Testis (tissue), 3 donors: Measurements from ENCODE around the gene MAPRE2. TPM values are rescaled to one million over a fixed set of nuclear protein-coding genes. Genes with fewer than 3 reads are reported as not detected.

Experiments
- DNase-seq: peaks from one replicate; pipeline ENCODE4 v3.0.0-alpha.2; 2019
- H3K27ac ChIP-seq, 2 donors: fragments of 200-600 bp; sonication (generic); one replicate each; pipeline ENCODE4 v1.5.1; 2019
- H3K27me3 ChIP-seq: fragments of 200-600 bp; sonication (generic); one replicate; pipeline ENCODE4 v1.5.1; 2019
- H3K36me3 ChIP-seq: fragments of 200-600 bp; sonication (generic); one replicate; pipeline ENCODE4 v1.5.1; 2017; ENCODE audit warnings: low read depth; ENCODE audit errors: missing control alignments
- H3K4me1 ChIP-seq: fragments of 200-600 bp; sonication (generic); one replicate; pipeline ENCODE4 v1.5.1; 2019
- H3K4me3 ChIP-seq, 2 donors: fragments of 200-600 bp; sonication (generic); one replicate each; pipeline ENCODE4 v1.5.1; 2017 to 2019
- H3K9me3 ChIP-seq: fragments of 200-600 bp; sonication (generic); one replicate; pipeline ENCODE4 v1.5.1; 2017
- CTCF ChIP-seq, 3 experiments: fragments of 450-650 bp in 2 of 3; fragments of 200-600 bp in 1 of 3; sonication (generic) in 1 of 3; IDR thresholded peaks; one replicate each; pipeline ENCODE4 v1.5.1; 2016 to 2019; ENCODE audit warnings: antibody characterized with exemption in 3 of 3, mild to moderate bottlenecking in 2 of 3, moderate library complexity in 1 of 3
- POLR2A ChIP-seq: fragments of 450-650 bp; IDR thresholded peaks from one replicate; pipeline ENCODE4 v1.6.1; 2017; ENCODE audit warnings: antibody characterized with exemption, mild to moderate bottlenecking, moderate library complexity
- WGBS, 2 donors: methylation state at CpG; one replicate each; pipeline ENCODE4 v1.1.5; 2018; 5-methylcytosine and 5-hydroxymethylcytosine counted together
- intact Hi-C: fragments of 100-400 bp; cut with DNase I; formaldehyde crosslinking; loops from one replicate; pipeline ENCODE4 v1.15.1; 2023; ENCODE audit warnings: low total_unique reads
- polyA plus RNA-seq: library from polyadenylated mRNA; stranded (reverse); fragments of 350-450 nt; fragmentation: Illumina TruSeq; extraction: RNeasy Lipid Tissue Mini Kit (QIAGEN cat#74804); gene quantifications from one replicate; pipeline ENCODE4 v1.2.3, GENCODE V29; 2014; ENCODE audit warnings: low read depth, low replicate concordance; ENCODE audit not compliant: insufficient read depth
- total RNA-seq, 2 donors: library from RNA; depleted of rRNA; stranded (reverse); fragments of >200 nt; gene quantifications; one replicate each; pipeline ENCODE4 v1.2.3, GENCODE V29; 2016

MAPRE2 gene
- total and polyA plus RNA-seq, 3 donors from 2014 or later, result 14.8 to 17.2 (median 15.2) TPM

GRCh38 chr18:35122586-35123224, 81.5 kb downstream of the MAPRE2 start:
- intact Hi-C loops, result no loop called here
- TF ChIP-seq CTCF (IDR thresholded peaks at IDR 0.05), result no peak
- H3K27me3 ChIP-seq, result no peaks in the 10 kb centered on the region
- no peak for DNase-seq
- H3K4me3 ChIP-seq, result no peak overlapping the region
- no peaks in the 10 kb centered on the region for H3K9me3 ChIP-seq
- 72 to 91% methylated on average over 15 of the region's 15 CpGs for WGBS, 2 donors
- H3K4me1 ChIP-seq, result peaks cover 14% of the 10 kb centered on the region
- H3K27ac ChIP-seq, result no peak overlapping the region
- H3K36me3 ChIP-seq, result no peaks in the 10 kb centered on the region

GRCh38 chr18:35123811-35124210, 82.6 kb downstream of the MAPRE2 start:
- Histone ChIP-seq H3K9me3 (no peaks in the 10 kb centered on the region), H3K4me1 (peaks cover 5% of the 10 kb centered on the region), H3K27ac (no peak overlapping the region), H3K4me3 (no peak overlapping the region), H3K27me3 (no peaks in the 10 kb centered on the region), H3K36me3 (no peaks in the 10 kb centered on the region)
- TF ChIP-seq CTCF (IDR thresholded peaks at IDR 0.05), result no peak
- no peak for TF ChIP-seq POLR2A
- intact Hi-C loops, result no loop called here
- no peak for DNase-seq

- Histone ChIP-seq H3K36me3 (no peaks in the 10 kb centered on the region), H3K9me3 (no peaks in the 10 kb centered on the region), H3K27me3 (no peaks in the 10 kb centered on the region), H3K4me1 (peaks cover 8% of the 10 kb centered on the region), H3K27ac (no peak overlapping the region), H3K4me3 (no peak overlapping the region)
- WGBS, 2 donors, result 80 to 81% methylated on average over 4 of the region's 4 CpGs
- no peak for TF ChIP-seq CTCF (IDR thresholded peaks at IDR 0.05)
- TF ChIP-seq POLR2A, result no peak
- intact Hi-C loops, result no loop called here
- DNase-seq, result no peak
Observed at GRCh38 chr18:35127201-35127600, 86.0 kb downstream of the MAPRE2 start.

GRCh38 chr18:35128675-35129074, 87.5 kb downstream of the MAPRE2 start:
- no peak for TF ChIP-seq POLR2A
- no peak for TF ChIP-seq CTCF (IDR thresholded peaks at IDR 0.05)
- Histone ChIP-seq H3K9me3 (no peaks in the 10 kb centered on the region), H3K4me3 (no peak overlapping the region), H3K36me3 (no peaks in the 10 kb centered on the region), H3K27me3 (no peaks in the 10 kb centered on the region), H3K27ac (no peak overlapping the region), H3K4me1 (peaks cover 8% of the 10 kb centered on the region)
- intact Hi-C loops, result no loop called here
- DNase-seq, result no peak
- 90 to 95% methylated on average over 7 of the region's 7 CpGs for WGBS, 2 donors

GRCh38 chr18:35130236-35130635, 89.0 kb downstream of the MAPRE2 start:
- DNase-seq, result no peak
- TF ChIP-seq POLR2A, result no peak
- H3K27me3 ChIP-seq, result no peaks in the 10 kb centered on the region
- H3K36me3 ChIP-seq, result no peaks in the 10 kb centered on the region
- no peak overlapping the region for H3K27ac ChIP-seq
- no peak overlapping the region for H3K4me3 ChIP-seq
- intact Hi-C loops, result no loop called here
- no peaks in the 10 kb centered on the region for H3K9me3 ChIP-seq
- peaks cover 8% of the 10 kb centered on the region for H3K4me1 ChIP-seq
